HG03159 (cell line): ENCODE measurements around the gene P2RX5.

Source experiments
- ATAC-seq: cut with Tn5 transposase; IDR thresholded peaks from one replicate; pipeline ENCODE4 v1.9.1; 2021; ENCODE audit warnings: mild to moderate bottlenecking, moderate library complexity; ENCODE audit not compliant: unreplicated experiment

Gene P2RX5

DNA sequence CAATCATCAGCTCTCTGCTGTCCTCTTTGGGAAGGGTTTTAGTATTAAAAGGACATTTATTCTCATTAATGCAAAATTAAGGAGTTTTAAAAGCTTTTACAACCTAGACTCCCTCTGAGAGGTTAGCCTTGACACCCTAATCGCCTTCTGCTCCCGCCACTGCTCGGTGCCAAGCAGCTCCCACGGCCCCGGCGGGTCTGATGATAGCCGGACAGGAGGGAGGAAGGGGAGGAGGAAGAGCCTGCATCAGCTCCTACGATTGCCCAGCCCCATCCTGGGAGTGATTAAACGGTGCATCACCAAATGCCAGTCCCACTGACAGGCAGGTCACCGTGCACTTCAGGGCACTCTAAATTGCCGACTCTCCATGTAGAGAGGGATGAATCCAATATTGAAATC lies 68.2 kb downstream of the P2RX5 start:
- no peak for ATAC-seq

DNA sequence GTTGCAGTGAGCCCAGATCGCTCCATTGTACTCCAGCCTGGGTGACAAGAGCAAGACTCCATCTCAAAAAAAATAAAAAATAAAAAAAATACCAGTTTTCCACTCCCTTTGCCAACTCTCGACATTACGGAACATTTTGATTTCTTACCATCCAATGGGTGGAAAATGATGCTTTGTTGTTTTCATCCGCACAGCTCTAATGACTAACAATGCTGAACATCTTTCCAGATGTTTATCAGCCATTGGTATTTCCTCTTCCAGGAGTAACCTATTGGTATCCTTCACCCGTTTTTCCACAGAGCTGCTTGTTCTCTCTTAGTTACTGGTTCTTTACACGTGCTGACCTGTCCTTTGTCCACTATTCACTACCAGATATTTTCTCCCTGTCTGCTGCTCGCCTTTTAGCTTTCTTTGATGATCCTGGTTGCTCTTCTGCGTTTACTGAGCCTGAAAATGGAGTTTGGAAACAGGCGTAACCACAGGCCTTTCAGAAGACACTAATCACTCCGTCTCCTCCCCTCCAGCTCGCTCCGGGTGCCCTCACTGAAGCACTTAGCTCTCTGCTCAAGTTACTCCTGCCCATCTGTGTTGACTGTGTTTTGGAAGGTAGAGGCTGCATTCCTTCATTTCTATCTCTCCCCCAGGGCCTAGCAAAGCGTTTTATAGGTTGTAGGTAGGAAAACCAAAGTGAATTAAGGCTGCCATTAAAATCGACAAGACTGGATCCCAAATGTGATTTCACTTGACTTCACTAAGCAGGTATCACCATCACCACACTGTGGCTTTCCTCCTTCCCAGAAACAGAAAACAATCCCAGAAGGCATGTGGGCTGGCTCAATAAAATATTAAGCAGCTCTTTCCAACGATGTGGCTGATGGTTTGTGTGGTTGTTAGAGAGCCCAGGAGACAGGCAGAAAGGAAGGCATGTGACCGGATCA lies 68.9 kb downstream of the P2RX5 start:
- no peak for ATAC-seq
